HTERT RPE-1 (cell line): ENCODE results near the gene HHIPL1.

Experiments used
- in situ Hi-C: fragments of 300-500 bp; cut with MboI; formaldehyde crosslinking; loops from 4 replicates; pipeline ENCODE4 v1.14.3; 2020; ENCODE audit warnings: low sequenced_read_pairs

HHIPL1 gene

GRCh38 chr14:99727096-99727870 is 82.4 kb downstream of the HHIPL1 start:
- in situ Hi-C loops: no loop called here

- in situ Hi-C loops: no loop called here
Observed at GRCh38 chr14:99728231-99728920, 83.4 kb downstream of the HHIPL1 start.

GRCh38 chr14:99728981-99729451 is 84.1 kb downstream of the HHIPL1 start:
- in situ Hi-C loops: no loop called here
